Ovary (tissue), 9 donors: ENCODE measurements around the gene ARL11. TPM values are rescaled to one million over a fixed set of nuclear protein-coding genes. Genes with fewer than 3 reads are reported as not detected.

Source experiments
- DNase-seq, 5 donors: peaks; one replicate each; pipeline ENCODE4 v3.0.0-alpha.2; 2019 to 2020
- H3K27ac ChIP-seq, 2 donors: fragments of 200-600 bp; one replicate each; pipeline versions ENCODE4 v1.5.1 to v1.8.0; 2019 to 2022
- H3K27me3 ChIP-seq: fragments of 200-600 bp; one replicate; pipeline ENCODE4 v1.8.0; 2022
- H3K36me3 ChIP-seq: fragments of 200-600 bp; sonication (generic); one replicate; pipeline ENCODE4 v1.5.1; 2019
- H3K4me1 ChIP-seq: one replicate; pipeline ENCODE4 v1.8.1; 2013; ENCODE audit warnings: mild to moderate bottlenecking, moderate library complexity; ENCODE audit not compliant: insufficient read depth
- H3K4me3 ChIP-seq: fragments of 200-600 bp; sonication (generic); one replicate; pipeline ENCODE4 v1.5.1; 2017
- H3K9me3 ChIP-seq, 2 donors: fragments of 200-600 bp in 1 of 2; sonication (generic) in 1 of 2; one replicate each; pipeline versions ENCODE4 v1.5.1 to v1.8.1; 2013 to 2019; ENCODE audit warnings: mild to moderate bottlenecking in 1 of 2, moderate library complexity in 1 of 2
- EP300 ChIP-seq: sonication (generic); formaldehyde crosslinking; IDR thresholded peaks from one replicate; pipeline ENCODE4 v1.6.1; 2017; ENCODE audit warnings: antibody characterized with exemption
- POLR2A ChIP-seq: fragments of 450-650 bp; IDR thresholded peaks from one replicate; pipeline ENCODE4 v1.6.1; 2017; ENCODE audit warnings: antibody characterized with exemption, mild to moderate bottlenecking, moderate library complexity
- WGBS, 3 donors: extraction: QIAGEN DNeasy Blood & Tissue Kit in 1 of 3; methylation state at CpG; one replicate each; pipeline versions ENCODE4 v1.1.5 to v1.1.7; 2013 to 2017; 5-methylcytosine and 5-hydroxymethylcytosine counted together
- intact Hi-C, 4 donors: fragments of 100-400 bp; cut with DNase I; formaldehyde crosslinking; loops; one replicate each; pipeline versions ENCODE4 v1.11.0 to v1.15.1; 2022 to 2023
- polyA plus RNA-seq, 2 donors: library from polyadenylated mRNA; stranded (reverse); fragments of 200-250 nt in 1 of 2; fragments of 350-450 nt in 1 of 2; fragmentation: Illumina TruSeq in 1 of 2; extraction: RNeasy Lipid Tissue Mini Kit (QIAGEN cat#74804) in 1 of 2; gene quantifications; one replicate each; pipeline ENCODE4 v1.2.3, GENCODE V29; 2013 to 2014
- total RNA-seq, 7 donors: library from RNA; depleted of rRNA in 2 of 7; stranded (reverse); fragments of >200 nt in 2 of 7; fragmentation: NEBNext Ultra II Directional in 3 of 7; extraction: Animal tissue kit (Norgen Biotek cat#: 25700) in 3 of 7; gene quantifications; one replicate each; pipeline versions ENCODE4 v1.1.0 to v1.2.4, GENCODE V29; 2016 to 2023
- TF ChIP-seq, protein P1 (sequence below), 3 donors: fragments of 450-650 bp in 2 of 3; fragments of 200-600 bp in 1 of 3; IDR thresholded peaks; one replicate each; pipeline versions ENCODE4 v1.5.1 to v1.8.0; 2016 to 2022; ENCODE audit warnings: antibody characterized with exemption in 3 of 3, mild to moderate bottlenecking in 1 of 3
- donor health status: DM: no; HTN: no; CAD: no; lungs with moderate emphysema.
- donor health status: DM: no; HTN: no; CAD: no.
- donor health status: Bipolar disorder and iron deficiency.
- donor health status: DM: yes; HTN: yes; CAD: no.
- donor health status: DM: no; HTN: no; CAD: no.
- donor health status: DM: yes; HTN: yes; CAD: no.

The ARL11 gene
- total and polyA plus RNA-seq, 9 donors: 0.15 to 0.93 (median 0.28) TPM

DNA sequence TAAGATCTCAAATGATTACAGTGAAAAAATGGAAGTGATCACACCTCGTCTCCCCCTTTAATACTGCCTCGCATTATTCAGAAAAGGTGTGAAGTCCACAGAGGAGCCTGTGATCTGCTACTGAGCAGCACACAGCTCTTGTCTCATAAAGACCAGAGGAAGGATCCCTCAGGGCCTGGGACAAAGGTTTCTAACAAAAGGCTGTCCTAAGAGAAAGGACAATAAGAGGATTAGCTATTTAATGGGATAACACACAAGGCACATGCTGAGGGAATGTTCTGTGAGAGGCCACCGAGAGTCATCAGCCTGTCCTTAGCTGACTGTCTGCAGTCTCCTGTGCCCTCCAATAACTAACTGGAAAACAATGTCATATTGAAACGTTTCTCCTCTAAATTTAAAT is 36.3 kb downstream of the ARL11 start:
- 83 to 88% (median 86%) methylated on average over 4 of the region's 4 CpGs for WGBS, 3 donors

GRCh38 chr13:49667773-49668172 is 39.5 kb downstream of the ARL11 start:
- Histone ChIP-seq H3K36me3 (no peaks in the 10 kb centered on the region), H3K27ac (no peak overlapping the region), H3K9me3 (no peaks in the 10 kb centered on the region), H3K4me3 (no peak overlapping the region), H3K4me1 (no peaks in the 10 kb centered on the region), H3K27me3 (no peaks in the 10 kb centered on the region)
- TF ChIP-seq, protein P1, sequence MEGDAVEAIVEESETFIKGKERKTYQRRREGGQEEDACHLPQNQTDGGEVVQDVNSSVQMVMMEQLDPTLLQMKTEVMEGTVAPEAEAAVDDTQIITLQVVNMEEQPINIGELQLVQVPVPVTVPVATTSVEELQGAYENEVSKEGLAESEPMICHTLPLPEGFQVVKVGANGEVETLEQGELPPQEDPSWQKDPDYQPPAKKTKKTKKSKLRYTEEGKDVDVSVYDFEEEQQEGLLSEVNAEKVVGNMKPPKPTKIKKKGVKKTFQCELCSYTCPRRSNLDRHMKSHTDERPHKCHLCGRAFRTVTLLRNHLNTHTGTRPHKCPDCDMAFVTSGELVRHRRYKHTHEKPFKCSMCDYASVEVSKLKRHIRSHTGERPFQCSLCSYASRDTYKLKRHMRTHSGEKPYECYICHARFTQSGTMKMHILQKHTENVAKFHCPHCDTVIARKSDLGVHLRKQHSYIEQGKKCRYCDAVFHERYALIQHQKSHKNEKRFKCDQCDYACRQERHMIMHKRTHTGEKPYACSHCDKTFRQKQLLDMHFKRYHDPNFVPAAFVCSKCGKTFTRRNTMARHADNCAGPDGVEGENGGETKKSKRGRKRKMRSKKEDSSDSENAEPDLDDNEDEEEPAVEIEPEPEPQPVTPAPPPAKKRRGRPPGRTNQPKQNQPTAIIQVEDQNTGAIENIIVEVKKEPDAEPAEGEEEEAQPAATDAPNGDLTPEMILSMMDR (IDR thresholded peaks at IDR 0.05): no peak
- TF ChIP-seq POLR2A (no peak), EP300 (no peak)
- no peak for DNase-seq
- intact Hi-C loops: loop anchor here in 1 of 4 donors (10.0 kb wide), 1 partner anchor 177 kb away; no protein-coding TSS in a partner anchor
- WGBS, 3 donors: 76 to 77% (median 76%) methylated on average over 2 of the region's 2 CpGs

More for the DNA sequence above, 36.3 kb downstream of the ARL11 start:
- H3K4me3 ChIP-seq: no peak overlapping the region
- H3K27ac ChIP-seq: no peak overlapping the region
- TF ChIP-seq, protein P1 (IDR thresholded peaks at IDR 0.05): no peak
- TF ChIP-seq EP300 (no peak), POLR2A (no peak)
- H3K27me3 ChIP-seq: no peaks in the 10 kb centered on the region
- no peaks in the 10 kb centered on the region for H3K9me3 ChIP-seq
- no peaks in the 10 kb centered on the region for H3K4me1 ChIP-seq
- DNase-seq: no peak
- H3K36me3 ChIP-seq: no peaks in the 10 kb centered on the region
- intact Hi-C loops: loop anchor here in 1 of 4 donors (10.0 kb wide), 1 partner anchor 180 kb away; no protein-coding TSS in a partner anchor

DNA sequence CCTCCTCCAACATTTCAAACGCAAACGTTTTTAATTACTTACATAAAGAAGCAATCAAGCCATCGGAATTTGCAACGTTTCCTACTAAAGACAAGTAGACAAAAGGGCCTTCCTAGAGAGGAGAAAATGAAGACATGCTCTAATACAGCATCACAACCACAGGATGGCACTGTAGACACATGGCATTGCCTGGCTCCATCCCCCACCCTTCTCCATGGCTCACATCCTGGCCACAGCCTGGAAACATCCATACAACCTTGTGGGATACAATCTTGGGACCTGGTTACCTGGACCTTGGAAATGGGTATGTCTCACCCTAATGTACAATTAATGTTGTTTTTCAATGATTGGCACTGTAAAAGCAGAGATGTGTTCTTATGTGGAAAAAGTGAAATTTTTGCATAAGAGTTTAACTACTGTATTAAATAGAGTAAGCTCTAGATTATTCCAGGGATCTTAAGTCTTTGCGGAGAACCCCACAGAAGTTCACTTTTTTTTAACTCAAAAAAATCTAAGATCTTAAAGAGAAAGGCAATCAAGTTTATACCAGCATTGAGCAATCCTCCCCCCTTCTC is 41.5 kb downstream of the ARL11 start:
- H3K36me3 ChIP-seq: no peaks in the 10 kb centered on the region
- no peaks in the 10 kb centered on the region for H3K4me1 ChIP-seq
- WGBS, 3 donors: 40 to 45% (median 42%) methylated on average over 5 of the region's 5 CpGs
- no peaks in the 10 kb centered on the region for H3K27me3 ChIP-seq
- no peak overlapping the region for H3K4me3 ChIP-seq
- intact Hi-C loops: loop anchor here in 3 of 4 donors (5.0 to 10.0 kb wide), 2 partner anchors 175 to 177 kb away; no protein-coding TSS in a partner anchor
- DNase-seq: peak; percentile 31 to 61 (median 56)
- TF ChIP-seq EP300: no peak
- no peak for TF ChIP-seq POLR2A
- TF ChIP-seq, protein P1 (IDR thresholded peaks at IDR 0.05): peak; percentile 43 to 48 (median 44)
- H3K9me3 ChIP-seq: no peaks in the 10 kb centered on the region
- no peak overlapping the region for H3K27ac ChIP-seq

DNA sequence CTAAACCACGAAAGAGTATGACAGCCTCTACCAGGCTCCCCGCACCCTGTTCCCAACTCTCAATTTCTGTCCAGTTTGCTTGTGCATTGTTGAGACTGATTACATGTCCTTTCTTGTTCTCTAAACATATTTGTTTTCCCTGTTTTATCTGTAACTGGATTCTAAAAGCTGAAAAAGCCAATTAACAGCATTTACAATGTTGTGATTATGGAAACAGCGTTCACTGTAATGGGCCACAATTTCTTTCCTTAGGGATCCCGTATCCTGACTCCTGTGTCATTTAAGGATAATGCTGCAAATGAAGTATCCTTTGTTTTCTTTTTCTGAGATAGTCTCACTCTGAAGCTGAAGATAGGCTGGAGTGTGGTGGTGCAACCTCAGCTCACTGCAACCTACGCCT is 42.5 kb downstream of the ARL11 start:
- no peaks in the 10 kb centered on the region for H3K27me3 ChIP-seq
- no peaks in the 10 kb centered on the region for H3K36me3 ChIP-seq
- DNase-seq: no peak
- no peaks in the 10 kb centered on the region for H3K4me1 ChIP-seq
- no peak overlapping the region for H3K27ac ChIP-seq
- H3K9me3 ChIP-seq: no peaks in the 10 kb centered on the region
- 50 to 70% (median 70%) methylated on average over 5 of the region's 5 CpGs for WGBS, 3 donors
- no peak overlapping the region for H3K4me3 ChIP-seq
- TF ChIP-seq POLR2A (no peak), EP300 (no peak)
- intact Hi-C loops: loop anchor here in 2 of 4 donors (5.0 to 10.0 kb wide), 2 partner anchors 174 to 176 kb away; no protein-coding TSS in a partner anchor

- H3K9me3 ChIP-seq: no peaks in the 10 kb centered on the region
- DNase-seq: no peak
- TF ChIP-seq, protein P1 (IDR thresholded peaks at IDR 0.05): no peak
- H3K27ac ChIP-seq: no peak overlapping the region
- WGBS, 3 donors: 89 to 97% (median 97%) methylated on average over 6 of the region's 6 CpGs
- no peaks in the 10 kb centered on the region for H3K27me3 ChIP-seq
- intact Hi-C loops: loop anchor here in 1 of 4 donors (10.0 kb wide), 1 partner anchor 168 kb away; no protein-coding TSS in a partner anchor
- no peaks in the 10 kb centered on the region for H3K36me3 ChIP-seq
- H3K4me1 ChIP-seq: no peaks in the 10 kb centered on the region
- H3K4me3 ChIP-seq: no peak overlapping the region
These were observed 48.4 kb downstream of the ARL11 start for GRCh38 chr13:49676581-49677298.
